Natural killer cell (primary cell): ENCODE data around the gene C1RL. TPM values are rescaled to one million over a fixed set of nuclear protein-coding genes. Genes with fewer than 3 reads are reported as not detected.

Source experiments
- ATAC-seq, 3 donors: fragments of 150-1000 bp in 2 of 3; fragments of 200-7000 bp in 1 of 3; cut with Tn5 transposase; 1 replicate in 1 of 3; 2 replicates in 2 of 3; pipeline ENCODE4 v1.10.0; 2021; ENCODE audit warnings: mild to moderate bottlenecking in 2 of 3, moderate library complexity in 2 of 3
- DNase-seq, 2 donors: peaks; one replicate each; pipeline versions ENCODE4 v3.0.0 to v3.0.0-alpha.2; 2013 to 2021; ENCODE audit warnings: mixed read lengths in 1 of 2
- H3K27ac ChIP-seq: one replicate; pipeline ENCODE4 v1.5.1; 2013; ENCODE audit warnings: mild to moderate bottlenecking, low read length
- H3K27me3 ChIP-seq: one replicate; pipeline ENCODE4 v1.6.1; 2013; ENCODE audit warnings: low read length; ENCODE audit not compliant: control insufficient read depth, insufficient read depth
- H3K36me3 ChIP-seq: one replicate; pipeline ENCODE4 v1.6.1; 2013; ENCODE audit warnings: low read length; ENCODE audit not compliant: control insufficient read depth, insufficient read depth
- H3K4me1 ChIP-seq: one replicate; pipeline ENCODE4 v1.6.1; 2013; ENCODE audit warnings: low read length; ENCODE audit not compliant: control insufficient read depth, insufficient read depth
- H3K4me3 ChIP-seq: one replicate; pipeline ENCODE4 v1.5.1; 2013; ENCODE audit warnings: low read length
- H3K9me3 ChIP-seq: one replicate; pipeline ENCODE4 v1.6.1; 2013; ENCODE audit warnings: low read length; ENCODE audit not compliant: control insufficient read depth, insufficient read depth
- H3K27ac Mint-ChIP-seq, 2 donors: one replicate each; pipeline ENCODE4 v1.8.0; 2022; ENCODE audit warnings: mild to moderate bottlenecking in 2 of 2, mixed read lengths in 2 of 2, moderate library complexity in 1 of 2
- H3K27me3 Mint-ChIP-seq, 2 donors: one replicate each; pipeline ENCODE4 v1.8.0; 2022; ENCODE audit warnings: low read depth in 2 of 2, mixed read lengths in 2 of 2
- H3K36me3 Mint-ChIP-seq: one replicate; pipeline ENCODE4 v1.8.0; 2022; ENCODE audit warnings: mixed read lengths
- H3K4me1 Mint-ChIP-seq, 2 donors: one replicate each; pipeline ENCODE4 v1.8.0; 2022; ENCODE audit warnings: mixed read lengths in 2 of 2
- H3K4me3 Mint-ChIP-seq: one replicate; pipeline ENCODE4 v1.8.0; 2022; ENCODE audit warnings: mild to moderate bottlenecking, moderate library complexity, mixed read lengths
- H3K9me3 Mint-ChIP-seq, 2 donors: one replicate each; pipeline ENCODE4 v1.8.0; 2022; ENCODE audit warnings: mixed read lengths in 2 of 2
- CTCF ChIP-seq: fragments of 200-600 bp; IDR thresholded peaks from one replicate; pipeline ENCODE4 v1.8.0; 2022; ENCODE audit warnings: antibody characterized with exemption
- whole genome bisulfite sequencing: methylation state at CpG from one replicate; pipeline ENCODE4 v1.1.7; 2013; ENCODE audit warnings: missing lambda C conversion rate; ENCODE audit not compliant: insufficient coverage; 5-methylcytosine and 5-hydroxymethylcytosine counted together
- intact Hi-C: fragments of 100-400 bp; cut with micrococcal nuclease; formaldehyde crosslinking; loops from one replicate; pipeline ENCODE4 v1.14.2; 2022
- total RNA-seq, 4 donors: library from RNA; stranded (reverse); fragments of 120-200 nt in 1 of 4; gene quantifications; one replicate each; pipeline versions ENCODE4 v1.2.3 to v1.2.4, GENCODE V29; 2013 to 2022

Gene C1RL
- total RNA-seq, 3 donors from 2014 or later (not counting 1 experiment from before 2014, with no cell fraction given), result 29.1 to 35.5 (median 31.0) TPM

DNA sequence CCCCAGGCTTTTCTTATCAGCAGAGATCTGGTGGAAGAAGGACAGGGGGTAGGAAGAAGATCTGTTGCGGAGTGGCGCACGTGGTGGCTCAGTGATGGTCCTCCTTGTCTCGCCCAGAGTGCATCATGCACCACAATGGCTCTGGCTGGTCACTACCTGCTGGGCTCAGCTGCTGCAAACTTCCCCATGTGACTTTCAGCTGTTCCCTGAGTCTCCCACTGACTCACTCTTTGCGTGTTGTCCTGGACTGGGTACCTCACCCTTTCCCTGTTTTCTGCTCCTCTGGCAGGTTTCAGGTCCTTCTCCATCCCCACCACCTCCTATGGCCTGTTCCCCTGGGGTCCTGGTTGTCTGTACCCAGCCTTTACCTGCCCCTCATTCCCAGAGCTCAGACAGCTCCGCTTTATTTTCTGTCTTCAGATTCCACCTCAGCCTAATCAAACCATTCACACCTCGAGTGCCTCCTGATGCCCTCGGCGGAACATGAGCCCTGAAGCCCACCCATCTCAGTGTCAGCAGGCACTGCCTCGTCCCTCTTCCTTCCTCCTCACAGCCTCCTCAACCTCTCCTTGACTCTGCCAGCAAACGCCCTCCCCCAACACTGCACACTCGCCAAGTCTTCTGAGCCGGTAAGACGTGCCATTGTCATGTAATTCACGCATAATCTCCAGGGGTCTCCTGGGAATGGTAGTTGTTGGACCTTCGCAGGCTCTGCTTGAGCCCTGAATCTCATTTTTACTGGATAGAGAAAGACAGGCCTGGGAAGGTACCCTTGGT lies 18.6 kb downstream of the C1RL start:
- Mint-ChIP-seq H3K4me3 (no peak overlapping the region), H3K9me3 (no peaks in the 10 kb centered on the region), H3K4me1 (peaks cover 0 to 22% of the 10 kb centered on the region in 2 donors), H3K36me3 (no peaks in the 10 kb centered on the region), H3K27ac (peak overlapping the region in 1 of 2 donors; percentile 79), H3K27me3 (no peaks in the 10 kb centered on the region)
- Histone ChIP-seq H3K36me3 (no peaks in the 10 kb centered on the region), H3K4me3 (no peak overlapping the region), H3K27me3 (no peaks in the 10 kb centered on the region), H3K9me3 (no peaks in the 10 kb centered on the region), H3K27ac (no peak overlapping the region), H3K4me1 (peaks cover 12% of the 10 kb centered on the region)
- no peak for ATAC-seq
- DNase-seq, result no peak
- WGBS, result 89% methylated on average over 16 of the region's 16 CpGs
- TF ChIP-seq CTCF, result no peak
- intact Hi-C loops, result loop anchor here (5.0 kb wide), 1 partner anchor 73 kb away; the partner anchor contains the start of gene LPCAT3

GRCh38 chr12:7089196-7089871 lies 19.7 kb downstream of the C1RL start:
- H3K27ac ChIP-seq, result no peak overlapping the region
- no peak overlapping the region for H3K4me3 ChIP-seq
- Mint-ChIP-seq H3K9me3 (no peaks in the 10 kb centered on the region), H3K27ac (no peak overlapping the region), H3K4me3 (no peak overlapping the region), H3K27me3 (no peaks in the 10 kb centered on the region), H3K36me3 (no peaks in the 10 kb centered on the region), H3K4me1 (peaks cover 0 to 22% of the 10 kb centered on the region in 2 donors)
- H3K27me3 ChIP-seq, result no peaks in the 10 kb centered on the region
- no peak for ATAC-seq
- TF ChIP-seq CTCF, result no peak
- no peaks in the 10 kb centered on the region for H3K9me3 ChIP-seq
- DNase-seq, result no peak
- intact Hi-C loops, result no loop called here
- H3K4me1 ChIP-seq, result peaks cover 12% of the 10 kb centered on the region
- 94% methylated on average over 11 of the region's 11 CpGs for WGBS
- no peaks in the 10 kb centered on the region for H3K36me3 ChIP-seq

DNA sequence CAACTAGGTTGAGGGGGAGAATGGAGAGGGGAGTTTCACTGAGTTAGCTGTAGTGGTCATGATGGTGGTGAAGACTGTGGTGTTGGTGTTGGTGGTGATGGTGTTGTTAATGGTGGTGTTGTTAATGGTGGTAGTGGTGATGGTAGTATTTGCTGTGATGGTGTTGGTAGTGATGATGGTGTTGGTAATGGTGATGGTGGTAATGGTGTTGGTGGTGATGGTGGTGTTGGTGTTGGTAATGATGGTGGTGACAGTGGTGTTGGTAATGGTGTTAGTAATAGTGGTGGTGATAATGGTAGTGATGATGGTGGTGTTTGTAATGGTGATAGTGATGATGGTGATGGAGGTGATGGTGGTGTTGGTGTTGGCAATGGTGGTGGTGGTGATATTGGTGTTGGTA lies 25.9 kb downstream of the C1RL start:
- no peak overlapping the region for H3K27ac ChIP-seq
- no peaks in the 10 kb centered on the region for H3K36me3 Mint-ChIP-seq
- no peaks in the 10 kb centered on the region for H3K27me3 ChIP-seq
- no peak overlapping the region for H3K4me3 ChIP-seq
- DNase-seq (no peak), ATAC-seq (peak; percentile 27 to 56 (median 52))
- H3K9me3 Mint-ChIP-seq, result peaks cover 5 to 6% of the 10 kb centered on the region in 2 donors
- no peaks in the 10 kb centered on the region for H3K27me3 Mint-ChIP-seq
- peaks cover 0 to 8% of the 10 kb centered on the region in 2 donors for H3K4me1 Mint-ChIP-seq
- TF ChIP-seq CTCF, result no peak
- no peaks in the 10 kb centered on the region for H3K4me1 ChIP-seq
- peak overlapping the region; percentile 7 for H3K4me3 Mint-ChIP-seq
- intact Hi-C loops, result no loop called here
- H3K9me3 ChIP-seq, result no peaks in the 10 kb centered on the region
- H3K27ac Mint-ChIP-seq, result peak overlapping the region; percentile 32 to 80
- H3K36me3 ChIP-seq, result no peaks in the 10 kb centered on the region
